ENCODE data around the gene ZBTB20.
A peak's percentile ranks its signal among the peaks of the same experiment; 100 is the strongest.

GRCh38 chr3:114827495-114827894 lies 319.6 kb downstream of the ZBTB20 start:
- TF ChIP-seq CTCF (IDR thresholded peaks at IDR 0.05; ENCODE audit: low read depth, low read length, poor library complexity, severe bottlenecking) (peak; percentile 76), EZH2phosphoT487 (IDR thresholded peaks at IDR 0.05; ENCODE audit: borderline replicate concordance, low read length) (no peak)
